Activated CD4-positive, alpha-beta T cell treated with anti-CD3 and anti-CD28 coated beads for 36 hours (primary cell): ENCODE results near the gene NR4A2. TPM values are rescaled to one million over a fixed set of nuclear protein-coding genes. Genes with fewer than 3 reads are reported as not detected.
"Not testable (repeated sequence)": the region's sequence is repeated elsewhere in the genome, so short reads cannot be mapped to it uniquely, and the experiment has no call there.

Source experiments
- ATAC-seq: fragments of 200-7000 bp; cut with Tn5 transposase; one replicate; pipeline ENCODE4 v1.10.0; 2021; ENCODE audit warnings: mild to moderate bottlenecking, moderate library complexity
- CTCF ChIA-PET: fragments of 350-600 bp; sonication (Branson Sonifier 250); formaldehyde crosslinking; loops from one replicate; lab custom pipeline; 2021; ENCODE audit warnings: antibody characterized with exemption; lab: Charles Lee
- POLR2A ChIA-PET: fragments of 350-600 bp; sonication (Branson Sonifier 250); formaldehyde crosslinking; loops from one replicate; lab custom pipeline; 2021; ENCODE audit warnings: antibody characterized with exemption, inconsistent platforms; lab: Charles Lee
- DNase-seq: peaks from one replicate; pipeline ENCODE4 v3.0.0-alpha.2; 2020
- H3K27ac Mint-ChIP-seq: one replicate; pipeline ENCODE4 v1.8.0; 2021; ENCODE audit warnings: mixed read lengths
- H3K27me3 Mint-ChIP-seq: one replicate; pipeline ENCODE4 v1.8.0; 2021; ENCODE audit warnings: mixed read lengths
- H3K36me3 Mint-ChIP-seq: one replicate; pipeline ENCODE4 v1.8.0; 2021; ENCODE audit warnings: low read depth, mixed read lengths
- H3K4me1 Mint-ChIP-seq: one replicate; pipeline ENCODE4 v1.8.0; 2021; ENCODE audit warnings: mixed read lengths
- H3K4me3 Mint-ChIP-seq: one replicate; pipeline ENCODE4 v1.8.0; 2021; ENCODE audit warnings: mild to moderate bottlenecking, moderate library complexity, mixed read lengths
- H3K9me3 Mint-ChIP-seq: one replicate; pipeline ENCODE4 v1.8.0; 2021; ENCODE audit warnings: low read depth, mixed read lengths
- intact Hi-C, 2 experiments: fragments of 100-400 bp; cut with DNase I in 1 of 2; cut with micrococcal nuclease in 1 of 2; formaldehyde crosslinking; loops; one replicate each; pipeline versions ENCODE4 v1.14.2 to v1.15.1; 2022 to 2024; cut with DNase I, micrococcal nuclease
- total RNA-seq, 2 experiments: library from RNA; stranded (reverse); gene quantifications; one replicate each; pipeline ENCODE4 v1.2.3, GENCODE V29; 2021

NR4A2 gene
- total RNA-seq, 2 experiments from 2014 or later = 19.1 to 23.0 TPM

DNA sequence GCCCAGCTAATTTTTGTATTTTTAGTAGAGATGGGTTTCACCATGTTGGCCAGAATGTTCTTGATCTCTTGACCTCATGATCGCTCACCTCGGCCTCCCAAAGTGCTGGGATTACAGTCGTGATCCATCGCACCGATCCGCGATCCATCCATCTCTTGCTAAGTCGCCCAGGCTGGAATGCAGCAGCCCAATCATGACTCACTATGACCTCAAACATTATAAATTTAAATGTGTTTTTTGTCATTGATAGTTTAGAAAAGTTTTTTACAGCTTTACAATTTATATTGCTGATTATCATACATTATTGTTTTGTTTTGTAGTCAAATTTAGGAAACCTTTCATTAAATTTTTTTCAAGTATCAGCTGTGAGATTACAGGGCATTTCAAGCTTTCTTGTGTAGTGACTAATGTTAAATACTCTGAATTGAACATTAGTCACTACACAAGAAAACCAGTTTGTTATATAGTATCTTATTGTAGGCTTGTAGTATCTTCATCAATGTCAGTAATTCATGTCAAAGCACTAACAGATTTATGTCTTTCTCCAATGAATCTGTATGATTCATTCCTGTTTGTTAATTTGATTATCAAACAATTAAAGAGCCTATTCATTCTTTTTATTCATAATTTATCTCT lies 37.5 kb downstream of the NR4A2 start:
- ATAC-seq (no peak), DNase-seq (no peak)
- ChIA-PET POLR2A (no interaction called here), CTCF (interaction anchor here (1.2 kb wide), 1 partner anchor 19 kb away, joined by 3 read pairs; no protein-coding TSS in a partner anchor)
- Mint-ChIP-seq H3K4me1 (no peaks in the 10 kb centered on the region), H3K27me3 (peaks cover 20% of the 10 kb centered on the region), H3K9me3 (peaks cover 4% of the 10 kb centered on the region), H3K36me3 (no peaks in the 10 kb centered on the region), H3K27ac (no peak overlapping the region), H3K4me3 (no peak overlapping the region)
- intact Hi-C loops = no loop called here

DNA sequence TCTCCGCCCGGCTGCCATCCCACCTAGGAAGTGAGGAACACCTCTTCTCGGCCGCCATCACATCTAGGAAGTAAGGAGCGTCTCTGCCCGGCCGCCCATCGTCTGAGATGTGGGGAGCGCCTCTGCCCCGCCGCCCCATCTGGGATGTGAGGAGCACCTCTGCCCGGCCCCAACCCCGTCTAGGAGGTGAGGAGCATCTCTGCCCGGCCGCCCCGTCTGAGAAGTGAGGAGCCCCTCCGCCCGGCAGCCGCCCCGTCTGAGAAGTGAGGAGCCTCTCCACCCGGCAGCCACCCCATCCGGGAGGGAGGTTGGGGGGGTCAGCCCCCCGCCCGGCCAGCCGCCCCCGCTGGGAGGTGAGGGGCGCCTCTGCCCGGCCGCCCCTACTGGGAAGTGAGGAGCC lies 39.1 kb downstream of the NR4A2 start:
- H3K4me1 Mint-ChIP-seq, ATAC-seq, CTCF ChIA-PET, H3K4me3 Mint-ChIP-seq, H3K27ac Mint-ChIP-seq, DNase-seq, POLR2A ChIA-PET, H3K36me3 Mint-ChIP-seq, intact Hi-C loops, H3K9me3 Mint-ChIP-seq: not testable (repeated sequence)
- peaks cover 19% of the 10 kb centered on the region for H3K27me3 Mint-ChIP-seq

DNA sequence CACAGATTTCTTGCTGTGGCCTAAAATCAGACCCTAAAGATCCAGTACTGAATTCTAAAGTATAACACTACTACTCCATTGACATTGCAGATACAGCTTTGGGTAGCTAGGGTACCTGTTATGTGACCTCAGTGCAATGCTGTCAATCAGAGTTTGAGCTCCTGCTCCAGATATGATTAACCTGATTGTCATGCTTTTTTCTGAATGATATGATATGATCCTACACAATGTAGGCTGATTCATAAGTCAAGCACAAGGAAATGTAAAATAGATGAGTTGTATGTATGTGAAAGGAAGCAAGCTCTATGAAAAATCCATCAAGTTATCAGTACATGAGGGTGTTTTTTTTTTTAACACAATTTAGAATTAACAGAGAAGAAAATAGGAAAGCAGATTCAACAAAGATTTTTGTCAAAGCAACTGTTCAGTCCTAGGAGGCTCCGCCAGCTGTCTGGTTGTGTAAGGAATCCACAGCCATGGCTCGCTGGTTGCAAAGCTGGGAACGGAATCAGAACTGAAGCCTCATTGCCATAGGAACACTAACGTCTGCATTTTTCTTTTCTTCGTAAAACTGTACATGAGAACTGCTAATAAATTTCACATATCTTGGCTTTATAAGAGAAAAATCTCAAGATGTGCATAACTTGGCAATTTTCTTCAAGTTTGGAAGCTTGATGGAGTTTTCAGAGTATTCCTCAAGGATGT lies 52.9 kb downstream of the NR4A2 start:
- Mint-ChIP-seq H3K27ac (no peak overlapping the region), H3K27me3 (peaks cover 13% of the 10 kb centered on the region), H3K9me3 (no peaks in the 10 kb centered on the region), H3K4me1 (no peaks in the 10 kb centered on the region), H3K36me3 (no peaks in the 10 kb centered on the region), H3K4me3 (no peak overlapping the region)
- ChIA-PET CTCF (no interaction called here), POLR2A (interaction anchor here (0.7 kb wide), 1 partner anchor 556 kb away, joined by 3 read pairs; no protein-coding TSS in a partner anchor)
- DNase-seq = no peak
- intact Hi-C loops = no loop called here
- no peak for ATAC-seq

Other genes starting within 250 kb of the NR4A2 start
- 10 to 100 TPM; 31.6 to 32.6 TPM for gene GPD2, start 103.7 kb upstream of the NR4A2 start, total RNA-seq